Amniotic stem cell (primary cell): ENCODE data around the gene COLQ.
"Not testable (repeated sequence)": the region's sequence is repeated elsewhere in the genome, so short reads cannot be mapped to it uniquely, and the experiment has no call there.

Experiments used
- DNase-seq: peaks from one replicate; lab custom pipeline; 2025; lab: John Stamatoyannopoulos, UW

The COLQ gene

GRCh38 chr3:15490158-15490557 lies 31.3 kb downstream of the COLQ start:
- DNase-seq = no peak

DNA sequence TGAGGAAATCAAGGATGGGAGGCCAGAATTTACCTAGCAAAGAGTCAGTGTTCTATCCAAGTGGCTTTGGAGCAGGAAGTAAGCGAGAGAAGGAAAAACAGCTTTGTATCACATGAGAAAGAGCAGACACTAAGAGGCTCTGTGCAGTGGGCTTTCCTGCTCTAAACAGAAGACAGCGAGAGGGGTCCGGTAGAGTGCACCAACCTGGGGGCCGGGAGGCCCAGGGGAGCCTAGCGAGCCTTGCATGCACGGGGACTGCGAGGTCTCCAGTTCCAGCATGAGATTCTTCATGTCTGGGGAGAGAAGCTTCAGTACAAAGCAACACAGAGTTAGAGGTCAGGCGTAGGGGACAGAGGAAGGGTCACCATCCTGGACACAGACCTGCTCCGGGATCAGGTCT lies 33.5 kb downstream of the COLQ start:
- no peak for DNase-seq

DNA sequence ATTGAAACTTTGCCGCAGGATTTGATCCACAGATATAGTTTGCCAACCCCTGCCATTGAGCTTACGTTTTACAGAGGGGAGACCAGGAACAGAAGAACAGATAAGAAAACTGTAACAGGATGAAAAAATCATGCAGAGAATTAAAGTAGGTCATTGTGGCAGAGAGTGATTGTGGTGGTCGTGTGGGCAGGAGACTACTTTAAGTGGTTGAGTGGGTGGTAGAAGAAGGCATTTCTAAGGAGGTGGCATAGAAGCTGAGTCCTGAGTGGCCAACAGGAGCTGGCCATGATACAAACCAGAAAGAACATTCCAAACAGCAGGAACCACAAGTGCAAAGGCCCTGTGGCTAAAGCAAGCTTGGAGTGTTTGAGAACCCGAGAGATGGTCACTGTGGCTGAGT lies 34.5 kb downstream of the COLQ start:
- DNase-seq = no peak

DNA sequence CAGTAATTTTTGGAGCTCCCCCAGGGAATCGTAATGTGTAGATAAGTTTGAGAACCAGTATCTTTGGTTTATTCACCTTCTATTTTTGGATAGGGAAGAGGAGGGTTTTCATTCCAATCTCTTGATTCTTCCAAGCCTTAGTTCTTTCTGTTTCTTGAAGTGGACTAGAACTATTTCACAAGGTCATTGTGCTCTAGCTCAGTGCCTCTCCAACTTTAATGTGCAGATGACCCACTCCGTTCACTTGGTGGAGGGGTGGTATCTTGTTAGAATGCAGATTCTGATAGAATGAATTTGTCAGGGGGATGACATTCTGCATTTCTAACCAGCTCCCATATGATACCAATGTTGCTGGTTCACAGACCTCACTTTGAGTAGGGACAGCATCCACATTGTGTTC lies 35.5 kb downstream of the COLQ start:
- no peak for DNase-seq

GRCh38 chr3:15484551-15484950 lies 37.0 kb downstream of the COLQ start:
- DNase-seq = not testable (repeated sequence)

DNA sequence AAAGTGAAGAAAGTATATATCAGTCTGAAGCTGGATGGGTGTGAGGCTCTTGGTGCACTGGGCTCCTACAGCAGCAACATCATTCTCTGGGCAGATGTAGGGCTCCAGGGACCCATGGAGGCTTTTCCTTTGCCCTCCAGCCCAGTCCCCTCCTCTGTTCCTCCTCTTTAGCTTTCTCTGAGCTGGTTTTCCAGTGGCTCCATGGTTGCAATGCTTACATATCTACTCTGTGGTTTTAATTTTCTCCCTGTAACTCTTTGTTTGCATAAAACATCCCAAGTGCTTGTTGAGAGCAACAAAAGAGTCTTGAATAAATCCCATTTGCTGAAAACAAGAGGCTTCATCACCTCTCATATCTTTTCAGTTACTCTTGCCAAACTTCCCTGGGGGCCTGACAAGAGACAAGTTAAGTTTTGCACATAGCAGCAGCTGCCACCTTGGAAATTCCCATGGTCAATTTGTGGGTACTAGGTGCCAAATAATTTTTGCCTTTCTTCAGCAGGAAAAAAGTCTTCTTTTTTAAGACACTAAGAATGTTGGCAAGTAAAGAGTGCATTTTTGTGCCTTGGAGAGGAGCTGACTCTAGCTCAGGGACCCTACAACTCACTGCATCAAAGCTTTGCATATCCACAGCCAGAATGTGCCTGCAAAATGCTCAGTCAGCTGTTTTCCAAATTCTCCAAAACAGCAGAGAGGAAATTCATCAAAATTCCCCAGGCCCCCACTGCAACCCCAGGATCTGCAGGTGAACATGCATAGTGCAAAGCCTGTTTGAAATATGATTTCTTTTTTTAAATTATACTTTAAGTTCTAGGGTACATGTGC lies 41.9 kb downstream of the COLQ start:
- DNase-seq = no peak

DNA sequence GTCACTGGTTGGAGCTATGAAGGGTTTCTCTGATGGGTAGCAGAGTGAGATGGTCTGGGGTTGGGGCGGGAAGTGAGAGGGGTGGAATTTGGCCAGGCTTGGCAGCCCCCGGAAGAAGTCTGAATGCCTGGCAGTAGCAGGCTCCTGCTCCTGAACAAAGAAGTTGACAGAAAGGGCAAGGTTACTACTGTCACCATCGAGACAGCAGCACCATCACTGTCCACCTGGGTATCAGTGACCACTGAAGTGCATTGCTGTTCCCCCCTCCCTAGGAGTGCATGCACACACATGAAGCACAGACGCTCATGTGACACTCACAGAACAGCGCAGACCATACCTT lies 42.9 kb downstream of the COLQ start:
- DNase-seq = no peak

- DNase-seq = no peak
Observed at GRCh38 chr3:15477951-15478639, 43.4 kb downstream of the COLQ start.

DNA sequence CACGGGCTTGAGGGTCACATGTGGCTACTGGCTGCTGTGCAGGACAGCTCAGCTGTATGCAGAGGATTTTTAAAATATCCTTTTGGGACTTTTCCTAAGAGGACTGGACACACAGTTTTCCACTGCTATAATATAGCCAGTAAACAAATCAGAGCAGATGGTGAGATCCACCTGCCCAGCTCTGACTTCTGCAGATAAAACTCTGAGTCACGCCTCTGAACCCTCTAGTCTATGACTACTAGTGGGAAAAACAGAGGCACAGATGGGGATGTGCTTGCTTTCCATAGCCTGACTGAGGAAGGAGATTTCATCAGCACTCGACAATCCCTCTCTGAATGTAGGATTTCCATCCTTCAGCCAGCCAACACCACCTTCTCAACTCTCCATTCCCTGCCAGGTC lies 45.1 kb downstream of the COLQ start:
- DNase-seq = no peak

DNA sequence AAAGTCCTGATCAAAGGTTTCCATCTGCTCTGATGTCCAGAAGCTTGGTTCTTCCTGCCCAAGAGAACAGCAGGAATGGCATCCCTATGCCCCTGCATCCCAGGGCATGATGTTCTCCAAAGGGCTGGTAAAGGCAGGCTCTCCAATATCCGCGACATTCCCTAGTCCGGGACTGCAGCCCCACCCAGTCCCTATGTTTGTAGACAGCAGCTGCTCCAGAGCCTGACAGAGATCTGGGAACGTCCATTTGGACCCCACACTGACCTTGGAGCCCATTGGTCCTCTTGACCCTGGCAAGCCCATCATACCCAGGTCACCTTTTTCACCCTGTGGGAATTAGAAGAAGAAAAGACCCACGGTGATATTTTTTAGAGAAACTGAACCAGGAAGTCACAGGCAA lies 46.3 kb downstream of the COLQ start:
- no peak for DNase-seq

- no peak for DNase-seq
Observed at GRCh38 chr3:15471861-15472260, 49.6 kb downstream of the COLQ start.

GRCh38 chr3:15470849-15471248 lies 50.7 kb downstream of the COLQ start:
- no peak for DNase-seq

GRCh38 chr3:15470261-15470660 lies 51.2 kb downstream of the COLQ start:
- DNase-seq = no peak

DNA sequence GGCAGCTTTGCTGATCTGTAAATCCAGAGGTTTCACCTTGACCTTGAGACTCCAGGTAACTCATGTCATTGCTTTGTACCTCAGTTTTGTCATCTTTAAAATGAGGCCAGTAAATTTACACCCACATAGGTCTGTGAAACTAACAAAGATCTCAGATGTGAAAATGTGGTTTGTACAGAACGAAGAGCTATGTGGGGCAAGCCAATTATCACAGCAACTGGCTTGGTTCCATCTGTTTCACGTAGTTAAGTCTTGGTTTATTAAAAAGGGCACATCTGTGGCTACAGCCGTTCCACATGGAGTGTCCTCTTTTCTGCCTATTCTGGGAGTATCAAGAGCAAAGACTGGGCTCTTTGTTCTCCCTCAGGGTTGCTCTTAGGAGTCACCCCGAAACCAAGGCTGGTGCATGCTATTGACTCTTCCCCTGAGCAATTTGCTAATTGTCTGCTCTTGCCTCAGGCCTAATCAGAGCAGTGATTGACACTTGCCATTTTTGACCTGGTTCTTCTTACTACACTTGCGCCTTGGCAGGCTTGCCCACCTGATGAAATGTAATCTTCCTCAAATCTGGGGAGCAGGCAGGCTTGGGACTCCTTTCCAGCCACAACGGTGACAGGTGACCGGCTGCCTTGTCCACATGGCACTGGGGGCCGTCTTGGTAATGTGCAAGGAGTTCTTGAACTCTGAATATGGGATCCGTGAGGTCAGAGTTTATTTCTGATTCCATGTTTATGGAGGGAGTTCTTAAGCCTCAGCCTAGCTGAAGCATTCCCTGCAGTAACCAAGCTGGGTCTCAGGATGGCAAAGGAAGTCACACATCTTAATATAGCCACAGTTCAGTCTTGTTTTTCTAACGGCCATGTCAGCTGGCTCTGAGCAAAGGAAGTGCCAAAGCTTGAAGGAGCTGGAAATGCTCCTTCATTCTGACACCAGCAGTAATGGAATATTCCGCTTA lies 54.0 kb downstream of the COLQ start:
- DNase-seq = no peak

DNA sequence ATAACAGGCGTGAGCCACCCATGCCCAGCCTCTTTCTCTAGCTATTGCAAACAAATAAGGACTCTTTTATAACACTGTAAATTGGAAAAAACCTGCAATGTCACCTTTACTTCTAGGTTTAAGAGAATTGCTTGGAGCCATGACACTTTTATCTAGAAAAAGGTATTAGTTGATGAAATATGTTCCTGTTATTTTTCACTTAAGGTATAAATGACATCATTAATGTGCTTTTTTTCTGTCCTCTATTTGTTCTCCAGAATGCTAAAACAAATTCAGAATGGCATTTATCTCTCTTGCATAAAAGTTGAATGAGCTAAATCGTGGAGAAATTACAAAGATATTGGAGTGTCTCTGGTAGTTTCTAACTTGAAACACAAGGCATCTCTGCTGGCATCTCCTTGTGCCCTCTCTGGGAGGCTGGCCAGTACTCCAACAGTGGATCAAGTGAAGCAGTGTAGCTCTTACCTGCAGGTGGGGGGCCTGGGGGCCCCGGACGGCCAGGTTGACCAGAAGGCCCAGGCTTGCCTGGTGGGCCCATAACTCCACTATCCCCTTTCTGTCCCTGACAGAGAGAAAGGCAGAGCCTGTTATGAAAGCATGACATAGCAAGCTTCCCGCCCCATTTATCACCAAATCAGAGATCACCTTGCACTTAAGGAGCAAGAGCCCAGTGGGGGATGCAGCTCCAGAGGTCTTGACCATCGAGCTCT lies 55.5 kb downstream of the COLQ start:
- DNase-seq = no peak

DNA sequence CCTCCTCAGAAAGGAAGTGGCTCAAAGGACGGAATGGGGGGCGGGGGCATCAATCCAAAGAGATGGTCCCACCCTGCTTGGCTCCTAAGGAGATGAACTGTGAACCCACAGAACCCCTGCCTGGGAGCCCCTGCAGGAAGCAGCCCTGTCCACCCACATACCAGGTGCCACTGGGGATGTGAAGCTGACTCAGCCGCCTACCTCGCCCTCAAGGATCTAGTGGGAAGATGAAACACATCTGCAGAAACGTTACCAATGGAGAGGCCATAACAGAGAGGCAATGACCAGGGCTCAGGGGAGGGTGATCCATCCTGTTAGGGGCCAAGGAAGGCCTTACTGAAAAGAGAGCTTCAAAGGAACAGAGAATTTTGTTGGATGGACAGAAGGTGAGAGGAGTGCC lies 59.1 kb downstream of the COLQ start:
- no peak for DNase-seq

DNA sequence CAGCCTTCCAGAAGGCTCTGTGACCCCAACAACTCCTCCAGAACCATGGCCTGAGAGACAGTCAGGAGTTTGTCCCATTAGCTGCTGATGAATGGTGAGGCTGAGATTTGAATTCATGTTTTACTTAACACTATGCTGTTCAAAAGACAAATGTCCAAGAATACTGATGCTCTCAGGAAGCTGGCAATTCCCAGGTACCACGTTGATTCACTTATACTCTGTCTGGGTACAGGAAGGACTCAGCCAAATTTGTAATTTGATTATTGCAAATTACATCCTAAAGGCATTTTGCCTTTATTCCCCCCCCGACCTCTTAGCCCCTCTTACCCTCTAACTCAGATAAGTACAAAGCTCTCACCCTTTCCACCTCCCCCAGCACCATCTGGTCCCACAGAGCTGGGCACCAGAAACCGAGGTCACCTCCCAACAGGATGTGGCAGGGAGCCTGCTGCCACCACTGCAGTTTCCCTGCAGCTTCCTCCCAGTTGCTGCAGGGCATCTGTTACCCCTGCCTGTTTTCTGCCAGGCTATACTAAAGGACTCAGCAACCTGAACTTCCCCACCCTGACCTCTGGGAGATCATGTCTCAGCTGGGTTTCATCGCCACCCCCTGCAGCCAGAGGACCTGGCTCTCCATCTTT lies 60.5 kb downstream of the COLQ start:
- DNase-seq = no peak

- DNase-seq = no peak
Observed at GRCh38 chr3:15458212-15458780, 63.2 kb downstream of the COLQ start.

DNA sequence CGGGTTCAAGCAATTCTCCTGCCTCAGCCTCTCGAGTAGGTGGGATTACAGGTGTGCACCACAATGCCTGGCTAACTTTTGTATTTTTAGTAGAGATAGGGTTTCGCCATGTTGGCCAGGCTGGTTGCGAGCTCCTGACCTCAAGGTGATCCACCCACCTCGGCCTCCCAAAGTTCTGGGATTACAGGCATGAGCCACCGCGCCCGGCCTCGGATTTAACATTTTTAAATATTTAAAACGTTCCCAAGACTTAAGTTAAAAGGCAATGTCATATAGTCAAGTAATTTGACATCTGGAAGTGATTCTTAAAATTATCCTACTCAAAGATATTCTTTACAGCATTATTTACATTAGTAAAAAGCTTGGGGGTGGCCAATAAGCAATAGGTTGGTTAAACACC lies 64.6 kb downstream of the COLQ start:
- not testable (repeated sequence) for DNase-seq

DNA sequence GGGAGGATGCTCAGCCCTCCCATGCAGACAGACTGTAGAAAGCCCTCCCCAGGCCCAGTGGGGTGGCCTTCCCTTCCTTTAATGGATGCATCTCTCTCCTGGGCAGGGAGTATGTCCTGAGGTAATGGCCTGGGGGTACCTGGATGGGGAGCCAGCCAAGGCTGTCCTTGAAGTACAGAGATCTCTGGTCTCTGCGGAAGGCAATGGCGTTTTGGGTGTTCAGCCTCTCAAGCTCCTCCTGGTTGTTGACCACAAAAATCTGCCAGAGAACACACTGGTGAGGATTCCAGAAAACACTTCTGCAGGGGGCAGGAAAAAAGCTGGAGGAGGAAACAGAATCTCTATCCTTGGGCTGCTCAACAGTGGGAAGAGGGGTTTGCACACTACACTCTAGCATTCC lies 65.2 kb downstream of the COLQ start:
- no peak for DNase-seq

DNA sequence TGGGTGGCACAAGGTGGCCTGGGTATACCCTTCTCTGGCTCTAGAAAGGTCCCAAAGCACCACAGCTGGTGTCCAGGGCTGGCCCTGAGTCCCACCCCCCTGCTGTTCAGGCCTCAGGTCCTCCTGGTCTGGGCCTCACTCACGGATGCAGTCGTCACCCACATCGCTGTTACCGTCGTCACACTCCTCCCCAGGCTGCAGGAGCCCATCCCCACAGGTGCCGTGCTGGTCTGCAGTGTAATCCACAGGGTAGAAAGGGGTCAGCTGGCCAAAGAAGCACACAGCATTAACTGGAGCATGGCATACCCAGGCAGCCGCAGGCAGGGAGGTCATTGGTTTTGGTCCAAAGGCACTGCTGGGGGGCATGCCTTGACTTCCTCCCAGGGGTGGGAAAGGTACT lies 65.8 kb downstream of the COLQ start:
- DNase-seq = no peak
